Globus pallidus (tissue), 1 donor: ENCODE data around the gene LCLAT1.

Experiments used
- DNase-seq: peaks from one replicate; pipeline ENCODE4 v3.0.0-alpha.2; 2015; ENCODE audit warnings: low spot score

Gene LCLAT1

DNA sequence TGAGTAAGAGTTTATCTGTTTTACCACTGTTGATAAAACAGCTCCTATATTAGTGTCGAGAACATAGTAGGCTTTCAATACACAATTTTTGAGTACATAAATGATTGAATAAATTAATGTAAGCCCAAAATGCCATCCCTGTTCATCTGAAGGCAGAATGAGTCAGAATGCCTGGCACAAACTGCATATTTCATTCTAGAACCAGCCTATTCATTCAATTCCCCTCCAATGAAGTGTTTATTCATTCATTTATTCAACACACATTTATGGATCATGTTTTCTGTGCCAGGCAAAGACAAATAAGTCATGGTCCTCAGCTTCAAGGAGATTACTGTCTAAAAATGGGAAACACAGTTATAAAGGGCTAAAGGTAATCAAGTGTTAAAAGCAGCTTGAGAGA lies 22.8 kb upstream of the LCLAT1 start:
- DNase-seq: no peak

DNA sequence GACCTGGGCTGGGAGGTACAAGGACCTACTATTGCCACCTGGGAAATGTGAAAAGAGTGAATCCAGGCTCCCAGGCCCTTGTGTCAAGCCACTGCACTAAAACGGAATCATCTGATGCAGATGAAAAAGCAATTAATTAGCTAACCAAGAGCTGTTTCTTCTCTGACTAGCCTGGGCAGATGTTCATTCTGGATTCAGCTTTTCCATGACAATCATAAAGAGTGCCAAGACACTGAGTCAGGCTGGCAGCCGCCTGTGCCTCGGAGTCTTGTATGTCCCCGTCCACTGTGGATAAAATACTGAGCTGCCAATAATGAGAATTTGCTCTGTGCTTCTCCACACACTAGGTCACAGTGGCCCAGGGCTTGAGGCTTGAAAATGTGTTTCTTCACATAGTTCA lies 21.7 kb upstream of the LCLAT1 start:
- DNase-seq: peak; percentile 29

DNA sequence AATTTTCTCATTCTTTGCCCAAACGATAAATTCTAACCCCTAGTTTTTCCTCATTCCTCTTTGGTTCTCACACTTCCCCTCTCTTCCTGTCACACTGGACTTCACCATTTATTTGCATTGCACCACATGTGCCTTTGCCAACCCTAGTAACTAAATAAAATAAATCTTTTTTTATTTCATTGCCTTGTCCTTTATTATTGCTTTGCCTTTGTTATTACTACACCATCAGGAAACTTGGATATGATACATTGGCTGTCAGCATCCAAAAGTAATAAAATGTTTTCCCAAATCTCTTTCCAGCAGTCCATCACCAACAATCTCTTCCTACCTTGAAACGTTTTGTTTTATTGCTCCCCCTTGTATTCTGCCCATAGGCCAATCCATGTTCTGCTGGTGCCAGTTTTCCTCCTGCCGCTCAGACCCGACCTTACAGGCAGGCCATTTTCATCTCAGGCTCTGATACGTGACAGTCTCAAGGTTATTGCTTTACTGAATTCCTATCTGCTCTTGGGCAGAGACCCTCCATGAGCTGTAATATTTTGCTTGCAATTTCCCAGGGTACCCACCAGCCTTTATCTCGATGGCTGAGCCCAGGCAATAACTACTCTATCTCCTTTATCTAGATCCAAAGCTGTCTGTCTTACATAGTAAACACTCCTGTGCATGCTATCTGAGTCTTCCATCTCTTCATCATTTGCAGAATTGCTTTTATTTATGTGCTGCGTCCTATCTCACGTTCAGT lies 19.3 kb upstream of the LCLAT1 start:
- DNase-seq: no peak

DNA sequence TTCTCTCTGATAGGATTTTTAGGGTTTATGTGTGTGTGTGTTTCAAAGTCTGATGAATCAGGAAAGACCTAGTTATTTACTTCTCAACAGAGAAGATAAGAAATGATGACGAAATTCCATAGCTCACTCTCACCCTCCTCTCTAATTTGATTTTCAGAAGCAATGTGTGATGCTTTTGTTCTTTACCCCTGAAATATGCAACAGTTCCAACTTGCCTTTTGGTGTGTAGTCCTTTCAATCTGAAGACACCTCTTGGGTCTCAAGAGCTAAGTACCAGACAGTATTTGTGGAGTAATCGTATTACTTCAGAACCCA lies 18.7 kb upstream of the LCLAT1 start:
- no peak for DNase-seq

DNA sequence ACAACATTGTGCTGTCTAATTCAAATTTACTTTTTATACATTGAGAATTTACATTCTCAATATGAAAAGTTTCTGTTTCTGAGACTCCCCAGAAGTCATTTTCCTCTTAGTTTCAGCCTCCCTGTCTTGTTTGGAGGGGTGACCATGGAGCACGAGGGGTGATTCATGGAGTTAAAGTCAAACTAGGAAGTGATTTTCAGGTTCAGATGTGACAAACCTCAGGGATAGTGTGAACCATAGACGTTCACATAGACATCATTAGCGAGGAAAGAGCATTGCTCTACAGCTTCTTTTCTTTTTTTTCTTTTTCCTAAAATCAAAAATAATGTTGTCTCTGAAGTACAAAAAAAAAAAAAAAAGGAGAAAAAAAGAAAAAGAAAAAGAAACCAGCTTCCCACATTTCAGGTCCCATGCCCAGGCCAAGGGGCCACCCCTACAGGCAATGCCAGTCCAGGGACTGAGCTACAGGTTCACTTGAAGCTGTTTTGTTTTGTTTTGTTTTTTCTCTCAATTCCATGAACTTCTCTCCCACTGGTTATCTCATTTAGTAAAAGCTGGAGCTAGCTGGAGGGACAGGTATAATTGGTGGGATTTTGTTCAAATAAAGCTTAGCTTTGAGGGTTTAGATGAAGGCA lies 18.1 kb upstream of the LCLAT1 start:
- no peak for DNase-seq

DNA sequence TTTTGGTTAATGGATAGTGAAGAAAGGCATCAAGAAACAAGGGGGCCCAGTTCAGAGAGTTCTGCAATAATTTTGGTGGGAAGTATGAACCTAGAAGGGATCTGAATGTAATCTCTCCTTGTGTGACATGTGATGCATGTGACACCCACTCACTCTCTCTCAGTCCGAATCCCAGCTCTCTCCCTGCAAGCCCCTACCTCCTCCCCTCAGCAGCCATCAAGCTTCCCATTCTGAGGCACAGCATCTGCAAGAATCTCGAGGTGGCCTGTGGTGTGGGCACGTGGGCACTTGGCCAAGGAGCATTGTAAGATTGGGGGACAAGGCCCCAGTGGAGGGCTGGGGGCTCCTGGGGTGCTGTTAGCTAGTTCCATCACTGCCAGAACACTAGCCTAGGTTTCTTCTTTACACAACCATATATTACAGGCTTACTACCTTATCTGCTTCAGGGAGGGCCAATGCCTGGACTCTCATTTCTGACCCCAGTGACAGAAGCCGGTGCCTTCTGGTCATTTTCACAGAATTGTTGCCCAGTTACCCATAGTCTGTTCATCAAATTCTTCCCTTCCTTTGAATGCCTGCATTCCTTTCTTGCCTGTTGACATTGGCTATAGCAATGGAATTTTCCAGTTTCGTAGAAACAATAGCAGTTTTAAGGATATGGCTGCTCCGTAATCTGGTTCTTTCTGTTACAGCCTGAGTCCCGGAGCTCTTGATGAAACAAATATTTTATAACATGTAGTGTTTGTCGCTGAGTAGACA lies 13.3 kb upstream of the LCLAT1 start:
- no peak for DNase-seq

GRCh38 chr2:30434708-30435107 lies 12.3 kb upstream of the LCLAT1 start:
- no peak for DNase-seq

GRCh38 chr2:30436859-30437435 lies 10.1 kb upstream of the LCLAT1 start:
- DNase-seq: no peak

DNA sequence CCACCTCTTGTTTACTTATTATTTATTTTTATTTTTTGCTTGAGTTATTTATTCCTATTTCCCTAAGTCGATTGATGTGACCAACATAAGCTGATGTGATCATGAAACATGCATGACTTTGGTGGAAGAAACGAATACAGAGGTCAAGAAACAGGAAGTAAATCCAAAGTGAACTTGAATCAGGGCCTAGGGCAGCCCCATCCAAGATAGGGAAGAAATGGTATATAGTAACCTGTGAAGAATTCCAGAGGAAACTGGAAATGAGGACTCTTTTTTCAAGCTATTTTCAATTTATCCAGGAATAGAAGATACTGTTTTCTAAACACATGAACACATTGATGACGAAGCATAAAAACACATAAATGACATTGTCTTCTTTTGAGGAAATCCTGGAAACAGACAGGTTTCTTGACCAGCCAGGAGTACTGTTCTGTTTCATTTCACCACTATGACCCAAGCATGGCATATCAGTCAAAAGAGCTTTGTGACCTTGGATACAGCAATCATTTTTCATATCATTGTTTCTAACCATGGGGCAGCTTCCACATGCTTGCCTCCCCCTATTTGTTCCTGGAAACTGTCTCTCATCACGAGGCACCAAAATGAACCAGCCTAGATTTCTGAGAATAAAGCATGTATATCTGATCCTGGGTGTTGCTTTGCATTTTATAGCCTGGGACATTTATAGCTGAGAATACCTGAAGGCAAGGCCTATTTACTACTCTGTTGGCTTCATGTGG lies 9.1 kb upstream of the LCLAT1 start:
- DNase-seq: no peak

GRCh38 chr2:30439296-30439695 lies 7.8 kb upstream of the LCLAT1 start:
- no peak for DNase-seq

DNA sequence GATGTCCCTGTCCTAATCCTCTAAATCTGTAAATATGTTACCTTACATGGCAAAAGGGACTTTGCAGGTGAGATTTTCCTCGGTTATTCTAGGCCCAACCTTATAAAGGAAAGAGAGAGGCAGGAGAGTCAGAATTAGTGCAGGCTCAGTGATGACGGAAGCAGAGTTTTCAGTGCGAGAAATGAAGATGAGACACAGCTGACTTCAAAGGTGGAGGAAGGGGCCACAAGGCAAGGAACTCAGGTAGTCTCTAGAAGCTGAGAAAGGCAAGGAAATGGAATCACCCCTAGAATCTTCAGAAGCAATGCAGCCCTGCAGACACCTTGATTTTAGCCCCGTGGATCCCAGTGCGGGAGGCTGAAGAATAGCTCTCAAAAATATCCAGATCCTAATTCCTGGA lies 7.2 kb upstream of the LCLAT1 start:
- DNase-seq: no peak

DNA sequence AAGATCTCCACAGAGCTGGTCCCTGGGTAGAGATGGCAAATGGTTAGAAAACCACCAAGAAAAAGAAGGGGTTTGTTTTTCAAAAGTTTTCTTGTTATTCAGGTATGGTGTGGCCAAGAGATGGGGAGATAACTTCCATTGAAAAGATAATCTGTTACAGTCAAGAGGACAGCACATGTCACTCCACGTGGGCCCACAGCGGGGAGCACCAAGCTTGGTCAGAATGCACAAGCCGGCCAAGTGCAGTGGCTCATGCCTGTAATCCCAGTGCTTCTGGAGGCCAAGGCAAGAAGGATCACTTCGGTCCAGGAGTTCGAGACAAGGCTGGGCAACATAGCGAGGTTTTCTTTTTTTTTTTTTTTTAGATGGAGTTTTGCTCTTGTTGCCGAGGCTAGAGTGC lies 6.0 kb upstream of the LCLAT1 start:
- no peak for DNase-seq

GRCh38 chr2:30443081-30443480 lies 4.0 kb upstream of the LCLAT1 start:
- DNase-seq: no peak

GRCh38 chr2:30444273-30444672 lies 2.8 kb upstream of the LCLAT1 start:
- no peak for DNase-seq

DNA sequence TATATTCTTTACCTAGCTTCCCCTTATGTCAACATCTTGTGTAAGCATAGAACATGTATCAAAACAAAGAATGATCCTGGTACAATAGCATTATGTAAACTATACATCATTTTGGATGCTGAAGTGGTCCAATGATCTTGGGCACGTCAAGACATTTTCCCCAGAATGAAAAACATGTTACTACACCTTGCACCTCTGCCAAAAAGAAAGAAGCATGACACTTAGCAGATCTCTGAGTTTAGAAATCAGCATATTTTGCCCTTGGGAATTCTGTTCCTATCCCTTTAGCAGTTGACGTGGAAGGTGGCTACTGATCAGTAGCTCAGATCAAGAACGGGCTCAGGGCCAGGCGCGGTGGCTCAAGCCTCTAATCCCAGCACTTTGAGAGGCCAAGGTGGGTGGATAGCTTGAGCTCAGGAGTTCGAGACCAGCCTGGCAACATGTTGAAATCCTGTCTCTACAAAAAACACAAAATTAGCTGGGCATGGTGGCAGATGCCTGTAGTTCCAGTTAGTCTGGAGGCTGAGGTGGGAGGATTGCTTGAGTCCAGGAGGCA lies 1.7 kb upstream of the LCLAT1 start:
- DNase-seq: no peak

DNA sequence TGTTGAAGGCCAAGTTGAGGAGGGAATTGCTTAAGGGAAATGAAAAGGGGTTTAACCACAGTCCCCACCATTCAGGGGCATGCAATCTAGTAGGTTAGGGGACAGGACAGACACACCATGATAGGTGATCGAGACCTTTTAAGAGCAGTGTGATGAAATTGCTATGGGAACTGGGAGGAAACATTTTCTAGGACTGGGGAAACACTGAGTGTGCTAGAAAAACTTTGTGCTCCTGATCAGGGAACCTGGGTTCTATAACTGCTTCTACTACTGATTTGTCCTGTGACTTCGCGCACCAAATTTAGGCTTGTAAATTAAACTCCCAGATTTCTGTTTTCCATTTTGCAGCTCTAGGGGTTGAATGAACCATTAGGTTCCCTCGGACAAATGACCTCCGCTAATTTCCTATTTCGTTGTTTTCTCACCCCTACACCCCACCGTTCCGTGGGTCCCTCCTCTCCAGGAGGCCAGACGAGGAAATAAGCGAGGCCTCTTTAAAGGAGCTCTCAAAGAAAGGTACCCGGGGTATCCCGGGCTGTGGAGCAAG lies 371 bp upstream of the LCLAT1 start:
- peak; percentile 15 for DNase-seq

DNA sequence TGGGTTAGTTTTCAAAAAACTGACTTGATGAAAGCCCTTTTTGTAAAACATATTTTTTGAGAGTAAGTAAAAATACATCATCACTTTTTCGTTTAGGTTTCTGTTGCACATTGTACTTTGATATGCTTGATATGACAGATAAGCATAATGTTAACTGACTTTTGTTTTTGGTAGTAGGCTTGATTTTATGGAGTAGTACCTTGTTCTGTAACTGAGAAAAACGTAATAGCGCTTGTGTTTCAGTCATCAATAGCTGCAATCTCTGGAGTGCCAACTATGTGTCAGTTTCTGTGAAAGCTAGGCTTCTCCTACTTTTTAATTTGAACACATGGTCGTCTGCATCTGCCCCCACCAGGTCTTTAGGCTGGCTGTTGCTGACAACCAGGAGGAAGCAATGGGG lies 1.3 kb downstream of the LCLAT1 start:
- DNase-seq: no peak

- no peak for DNase-seq
Measured at GRCh38 chr2:30448866-30449265, 1.8 kb downstream of the LCLAT1 start.

DNA sequence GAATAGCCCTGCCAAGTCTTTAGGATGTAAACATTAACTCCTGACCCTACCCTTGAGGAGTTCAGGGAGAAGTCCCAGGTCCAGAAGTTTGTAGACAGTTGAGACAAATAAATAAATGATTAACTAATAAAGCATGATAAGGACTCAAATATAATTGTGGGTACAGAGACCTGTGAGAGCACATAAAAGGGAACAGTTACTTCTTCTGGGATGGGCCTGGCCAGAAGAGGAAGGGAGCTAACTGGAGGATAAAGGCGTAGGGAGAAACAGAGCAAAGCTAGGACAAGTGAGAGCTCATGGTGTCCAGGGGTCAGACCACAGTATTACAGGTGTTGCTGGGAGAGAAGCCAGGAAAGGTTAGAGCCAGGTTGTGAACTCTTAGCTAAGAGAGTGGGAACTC lies 3.0 kb downstream of the LCLAT1 start:
- no peak for DNase-seq

DNA sequence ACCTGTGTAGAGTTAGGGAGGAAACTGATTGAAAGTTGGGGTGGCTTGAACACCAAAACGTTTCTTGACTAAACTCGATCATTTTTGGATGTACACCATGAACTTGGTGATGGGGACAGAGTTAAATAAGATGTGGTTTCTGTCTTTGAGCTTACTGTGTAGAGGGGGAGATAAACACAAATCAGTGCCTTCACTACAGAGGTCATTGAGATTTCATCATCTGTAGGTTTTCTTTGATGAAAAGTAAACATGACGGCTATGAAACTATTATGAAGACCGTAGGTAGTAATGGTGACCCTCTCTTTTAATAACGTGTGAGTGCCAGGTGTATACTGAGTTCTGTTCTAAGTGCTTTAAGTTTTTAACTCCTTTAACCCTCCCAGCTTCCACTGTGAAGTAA lies 6.5 kb downstream of the LCLAT1 start:
- DNase-seq: no peak

- no peak for DNase-seq
Measured at GRCh38 chr2:30454571-30454970, 7.5 kb downstream of the LCLAT1 start.
